ENCODE measurements around the gene BBS9. TPM values are rescaled to one million over a fixed set of nuclear protein-coding genes. Genes with fewer than 3 reads are reported as not detected.
"Not testable (repeated sequence)": the region's sequence is repeated elsewhere in the genome, so short reads cannot be mapped to it uniquely, and the experiment has no call there.

The BBS9 gene
- total RNA-seq, 1 donor, result 29.5 TPM

DNA sequence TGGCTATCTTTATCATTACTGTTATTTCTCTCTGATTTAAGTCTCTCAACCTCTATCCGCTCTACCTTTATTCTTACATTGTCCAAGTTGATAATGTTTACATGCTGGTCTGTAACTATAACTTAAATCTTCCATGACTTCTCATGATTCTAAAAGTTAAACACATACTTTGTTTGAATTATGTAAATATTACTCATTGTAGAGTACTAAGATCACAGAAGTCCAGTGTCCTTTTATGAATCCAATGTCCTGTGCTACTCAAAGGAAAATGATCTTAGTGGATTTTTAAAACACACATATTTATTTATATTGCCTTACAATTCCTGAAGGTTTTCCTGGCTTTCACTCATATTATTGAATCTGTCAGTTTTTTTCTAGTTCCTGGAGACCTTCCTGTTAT lies 70.9 kb downstream of the BBS9 start:
- Histone ChIP-seq H3K4me3 (ENCODE audit: low read length) (no peak overlapping the region), H3K9me3 (ENCODE audit: low read depth, low read length) (no peaks in the 10 kb centered on the region), H3K27me3 (ENCODE audit: insufficient read depth, low read length) (no peaks in the 10 kb centered on the region), H3K4me1 (ENCODE audit: insufficient read depth, low read length) (no peaks in the 10 kb centered on the region)

GRCh38 chr7:33201821-33202220 lies 72.5 kb downstream of the BBS9 start:
- H3K4me1 ChIP-seq (ENCODE audit: insufficient read depth, low read length), result no peaks in the 10 kb centered on the region

DNA sequence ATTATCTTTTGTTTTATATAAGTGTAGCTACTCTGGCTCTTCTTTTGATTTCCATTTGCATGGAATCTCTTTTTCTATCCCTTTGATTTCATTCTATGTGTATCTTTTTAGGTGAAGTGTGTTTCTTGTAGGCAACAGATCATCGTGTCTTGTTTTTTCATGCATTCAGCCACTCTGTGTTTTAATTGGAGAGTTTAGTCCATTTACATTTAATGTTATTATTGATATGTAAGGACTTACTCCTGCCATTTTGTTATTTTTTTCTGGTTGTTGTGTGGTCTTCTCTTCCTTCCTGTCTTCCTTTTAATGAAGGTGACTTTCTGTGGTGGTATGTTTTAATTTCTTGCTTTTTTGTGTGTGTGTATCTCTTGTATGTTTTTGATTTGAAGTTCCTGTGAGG lies 81.6 kb downstream of the BBS9 start:
- Histone ChIP-seq H3K4me1 (ENCODE audit: insufficient read depth, low read length) (no peaks in the 10 kb centered on the region), H3K4me3 (ENCODE audit: low read length) (no peak overlapping the region), H3K27me3 (ENCODE audit: insufficient read depth, low read length) (no peaks in the 10 kb centered on the region), H3K9me3 (ENCODE audit: low read depth, low read length) (peaks cover 18% of the 10 kb centered on the region)

More at GRCh38 chr7:33201821-33202220, 72.5 kb downstream of the BBS9 start:
- Histone ChIP-seq H3K27me3 (ENCODE audit: insufficient read depth, low read length) (no peaks in the 10 kb centered on the region), H3K4me3 (ENCODE audit: low read length) (no peak overlapping the region), H3K9me3 (ENCODE audit: low read depth, low read length) (no peaks in the 10 kb centered on the region)

DNA sequence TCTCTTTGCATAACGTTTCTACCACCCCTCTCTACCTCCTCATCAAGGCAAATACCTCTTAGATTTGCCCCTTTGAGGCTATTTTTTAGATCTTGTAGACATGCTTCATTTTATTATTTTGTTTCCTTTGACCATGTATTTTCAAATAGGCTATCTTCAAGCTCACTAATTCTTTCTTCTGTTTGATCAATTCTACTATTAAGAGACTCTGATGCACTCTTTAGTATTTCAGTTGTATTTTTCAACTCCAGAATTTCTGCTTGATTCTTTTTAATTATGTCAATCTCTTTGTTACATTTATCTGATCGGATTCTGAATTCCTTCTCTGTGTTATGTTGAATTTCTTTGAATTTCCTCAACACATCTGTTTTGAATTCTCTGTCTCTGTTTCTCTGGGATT lies 82.8 kb downstream of the BBS9 start:
- Histone ChIP-seq H3K4me3 (ENCODE audit: low read length) (no peak overlapping the region), H3K9me3 (ENCODE audit: low read depth, low read length) (peaks cover 18% of the 10 kb centered on the region), H3K4me1 (ENCODE audit: insufficient read depth, low read length) (no peaks in the 10 kb centered on the region), H3K27me3 (ENCODE audit: insufficient read depth, low read length) (no peaks in the 10 kb centered on the region)

- H3K9me3 ChIP-seq (ENCODE audit: low read depth, low read length), result peaks cover 15% of the 10 kb centered on the region
- no peaks in the 10 kb centered on the region for H3K4me1 ChIP-seq (ENCODE audit: insufficient read depth, low read length)
- no peak overlapping the region for H3K4me3 ChIP-seq (ENCODE audit: low read length)
- no peaks in the 10 kb centered on the region for H3K27me3 ChIP-seq (ENCODE audit: insufficient read depth, low read length)
Measured at GRCh38 chr7:33215992-33216391, 86.6 kb downstream of the BBS9 start.

DNA sequence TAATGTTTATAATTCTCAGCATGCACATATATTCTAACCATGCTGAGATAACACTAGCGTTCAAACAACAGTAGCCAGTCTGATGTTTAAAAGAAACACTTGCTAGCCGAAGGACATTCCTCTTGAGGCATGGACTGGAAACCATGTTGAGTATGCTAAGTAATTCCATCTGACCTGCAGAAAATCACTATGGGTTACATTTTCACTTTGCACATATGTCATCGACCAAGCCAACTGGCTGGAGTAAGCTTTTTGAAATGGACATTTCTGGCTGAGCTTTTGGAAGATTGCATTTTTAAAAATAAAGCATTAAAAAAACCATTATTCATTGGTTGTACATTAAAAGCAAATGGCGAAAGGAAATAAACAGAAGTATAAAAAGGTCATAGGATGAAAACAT lies 88.2 kb downstream of the BBS9 start:
- Histone ChIP-seq H3K4me1 (ENCODE audit: insufficient read depth, low read length) (no peaks in the 10 kb centered on the region), H3K27me3 (ENCODE audit: insufficient read depth, low read length) (no peaks in the 10 kb centered on the region), H3K4me3 (ENCODE audit: low read length) (no peak overlapping the region), H3K9me3 (ENCODE audit: low read depth, low read length) (no peaks in the 10 kb centered on the region)

DNA sequence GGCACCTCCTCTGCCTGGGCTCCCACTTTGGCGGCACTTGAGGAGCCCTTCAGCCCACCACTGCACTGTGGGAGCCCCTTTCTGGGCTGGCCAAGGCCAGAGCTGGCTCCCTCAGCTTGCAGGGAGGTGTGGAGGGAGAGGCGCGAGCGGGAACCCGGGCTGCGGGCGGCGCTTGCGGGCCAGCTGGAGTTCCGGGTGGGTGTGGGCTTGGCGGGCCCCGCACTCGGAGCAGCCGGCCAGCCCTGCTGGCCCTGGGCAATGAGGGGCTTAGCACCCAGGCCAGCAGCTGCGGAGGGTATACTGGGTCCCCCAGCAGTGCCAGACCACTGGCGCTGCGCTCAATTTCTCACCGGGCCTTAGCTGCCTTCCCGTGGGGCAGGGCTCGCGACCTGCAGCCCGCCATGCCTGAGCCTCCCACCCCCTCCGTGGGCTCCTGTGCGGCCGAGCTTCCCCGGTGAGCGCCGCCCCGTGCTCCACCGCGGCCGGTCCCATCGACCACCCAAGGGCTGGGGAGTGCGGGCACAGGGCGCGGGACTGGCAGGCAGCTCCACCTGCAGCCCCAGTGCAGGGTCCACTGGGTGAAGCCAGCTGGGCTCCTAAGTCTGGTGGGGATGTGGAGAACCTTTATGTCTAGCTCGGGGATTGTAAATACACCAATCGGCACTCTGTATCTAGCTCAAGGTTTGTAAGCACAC lies 89.6 kb downstream of the BBS9 start:
- H3K4me1 ChIP-seq (ENCODE audit: insufficient read depth, low read length); H3K9me3 ChIP-seq (ENCODE audit: low read depth, low read length); H3K4me3 ChIP-seq (ENCODE audit: low read length); H3K27me3 ChIP-seq (ENCODE audit: insufficient read depth, low read length): not testable (repeated sequence)

GRCh38 chr7:33220231-33220630 lies 90.9 kb downstream of the BBS9 start:
- Histone ChIP-seq H3K4me1 (ENCODE audit: insufficient read depth, low read length) (no peaks in the 10 kb centered on the region), H3K9me3 (ENCODE audit: low read depth, low read length) (no peaks in the 10 kb centered on the region), H3K4me3 (ENCODE audit: low read length) (no peak overlapping the region), H3K27me3 (ENCODE audit: insufficient read depth, low read length) (no peaks in the 10 kb centered on the region)

- Histone ChIP-seq H3K4me1 (ENCODE audit: insufficient read depth, low read length) (no peaks in the 10 kb centered on the region), H3K9me3 (ENCODE audit: low read depth, low read length) (no peaks in the 10 kb centered on the region), H3K4me3 (ENCODE audit: low read length) (no peak overlapping the region), H3K27me3 (ENCODE audit: insufficient read depth, low read length) (no peaks in the 10 kb centered on the region)
Measured at GRCh38 chr7:33221390-33221789, 92.0 kb downstream of the BBS9 start.

- Histone ChIP-seq H3K27me3 (ENCODE audit: insufficient read depth, low read length) (no peaks in the 10 kb centered on the region), H3K9me3 (ENCODE audit: low read depth, low read length) (no peaks in the 10 kb centered on the region), H3K4me3 (ENCODE audit: low read length) (no peak overlapping the region), H3K4me1 (ENCODE audit: insufficient read depth, low read length) (no peaks in the 10 kb centered on the region)
Measured at GRCh38 chr7:33232632-33233145, 103.3 kb downstream of the BBS9 start.

DNA sequence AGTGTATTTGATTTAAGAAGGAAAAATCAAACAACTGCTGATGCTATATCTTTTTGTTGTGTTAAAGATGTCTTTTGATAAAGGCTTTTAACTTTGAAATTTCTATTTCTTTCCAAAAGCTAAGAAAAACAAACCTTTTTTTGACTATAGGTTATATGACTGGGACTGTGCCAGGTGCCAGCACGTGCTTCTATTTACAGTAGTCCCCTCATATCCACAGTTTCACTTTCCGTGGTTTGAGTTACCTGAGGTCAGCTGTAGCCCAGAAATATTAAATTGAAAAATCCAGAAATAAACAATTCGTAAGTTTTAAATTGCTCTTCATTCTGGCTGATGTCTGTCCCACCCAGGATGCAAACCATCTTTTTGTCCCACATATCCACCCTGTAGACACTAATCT lies 104.3 kb downstream of the BBS9 start:
- no peaks in the 10 kb centered on the region for H3K9me3 ChIP-seq (ENCODE audit: low read depth, low read length)
- no peak overlapping the region for H3K4me3 ChIP-seq (ENCODE audit: low read length)
- no peaks in the 10 kb centered on the region for H3K27me3 ChIP-seq (ENCODE audit: insufficient read depth, low read length)
- no peaks in the 10 kb centered on the region for H3K4me1 ChIP-seq (ENCODE audit: insufficient read depth, low read length)

- Histone ChIP-seq H3K9me3 (ENCODE audit: low read depth, low read length) (no peaks in the 10 kb centered on the region), H3K4me3 (ENCODE audit: low read length) (no peak overlapping the region), H3K27me3 (ENCODE audit: insufficient read depth, low read length) (no peaks in the 10 kb centered on the region), H3K4me1 (ENCODE audit: insufficient read depth, low read length) (no peaks in the 10 kb centered on the region)
Measured at GRCh38 chr7:33237036-33237435, 107.7 kb downstream of the BBS9 start.

- H3K4me1 ChIP-seq (ENCODE audit: insufficient read depth, low read length), result no peaks in the 10 kb centered on the region
Measured at GRCh38 chr7:33243319-33243881, 114.0 kb downstream of the BBS9 start.

DNA sequence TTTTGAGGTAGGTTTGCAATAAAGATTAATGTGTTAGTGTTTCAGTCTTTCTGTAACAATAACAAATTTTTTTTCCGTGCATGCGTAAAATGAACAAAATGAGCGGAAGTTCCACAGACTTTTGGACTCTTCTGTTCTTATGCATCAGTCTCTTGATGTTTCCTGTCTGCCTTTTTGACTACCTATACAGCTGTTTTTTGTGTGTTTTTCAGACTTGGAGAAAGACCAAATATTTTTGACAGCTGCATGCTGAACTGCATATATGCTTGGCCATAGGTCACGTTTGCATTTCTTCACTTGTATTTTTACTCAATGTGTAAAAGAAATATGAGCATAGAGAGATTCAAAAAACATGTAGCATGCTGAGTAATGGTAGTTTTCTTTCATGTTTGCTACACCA lies 119.3 kb downstream of the BBS9 start:
- Histone ChIP-seq H3K4me1 (ENCODE audit: insufficient read depth, low read length) (no peaks in the 10 kb centered on the region), H3K27me3 (ENCODE audit: insufficient read depth, low read length) (no peaks in the 10 kb centered on the region), H3K4me3 (ENCODE audit: low read length) (no peak overlapping the region), H3K9me3 (ENCODE audit: low read depth, low read length) (no peaks in the 10 kb centered on the region)

More at GRCh38 chr7:33243319-33243881, 114.0 kb downstream of the BBS9 start:
- Histone ChIP-seq H3K27me3 (ENCODE audit: insufficient read depth, low read length) (no peaks in the 10 kb centered on the region), H3K9me3 (ENCODE audit: low read depth, low read length) (no peaks in the 10 kb centered on the region), H3K4me3 (ENCODE audit: low read length) (no peak overlapping the region)

- H3K4me1 ChIP-seq (ENCODE audit: insufficient read depth, low read length), result no peaks in the 10 kb centered on the region
- no peak overlapping the region for H3K4me3 ChIP-seq (ENCODE audit: low read length)
- H3K9me3 ChIP-seq (ENCODE audit: low read depth, low read length), result no peaks in the 10 kb centered on the region
- H3K27me3 ChIP-seq (ENCODE audit: insufficient read depth, low read length), result no peaks in the 10 kb centered on the region
Measured at GRCh38 chr7:33250421-33250871, 121.1 kb downstream of the BBS9 start.

GRCh38 chr7:33251301-33251700 lies 121.9 kb downstream of the BBS9 start:
- H3K9me3 ChIP-seq (ENCODE audit: low read depth, low read length), result no peaks in the 10 kb centered on the region
- H3K4me1 ChIP-seq (ENCODE audit: insufficient read depth, low read length), result no peaks in the 10 kb centered on the region
- no peaks in the 10 kb centered on the region for H3K27me3 ChIP-seq (ENCODE audit: insufficient read depth, low read length)
- H3K4me3 ChIP-seq (ENCODE audit: low read length), result no peak overlapping the region
